Stimulated activated CD8-positive, alpha-beta memory T cell treated with anti-CD3 and anti-CD28 coated beads, Interleukin-15, amount 100 ng/mL, for 1 hour (primary cell): ENCODE results near the gene P2RY11.

Experiments
- DNase-seq: peaks from one replicate; pipeline ENCODE4 v3.0.0-alpha.2; 2020; ENCODE audit warnings: low read depth

P2RY11 gene

GRCh38 chr19:10113964-10114650 is 2.6 kb downstream of the P2RY11 start:
- no peak for DNase-seq

GRCh38 chr19:10114651-10115391 is 3.3 kb downstream of the P2RY11 start:
- no peak for DNase-seq

- DNase-seq, result no peak
These were observed 4.0 kb downstream of the P2RY11 start for GRCh38 chr19:10115392-10116084.

- DNase-seq, result no peak
These were observed 4.8 kb downstream of the P2RY11 start for GRCh38 chr19:10116085-10116865.

GRCh38 chr19:10116866-10117616 is 5.5 kb downstream of the P2RY11 start:
- DNase-seq, result no peak

GRCh38 chr19:10118960-10119359 is 7.5 kb downstream of the P2RY11 start:
- no peak for DNase-seq

GRCh38 chr19:10120538-10121189 is 9.2 kb downstream of the P2RY11 start:
- DNase-seq, result no peak

GRCh38 chr19:10122045-10122444 is 10.6 kb downstream of the P2RY11 start:
- no peak for DNase-seq

GRCh38 chr19:10124429-10124828 is 12.9 kb downstream of the P2RY11 start:
- no peak for DNase-seq

- no peak for DNase-seq
These were observed 14.7 kb downstream of the P2RY11 start for GRCh38 chr19:10126213-10126639.

GRCh38 chr19:10132905-10133304 is 21.4 kb downstream of the P2RY11 start:
- no peak for DNase-seq

GRCh38 chr19:10133596-10133995 is 22.1 kb downstream of the P2RY11 start:
- no peak for DNase-seq

- no peak for DNase-seq
These were observed 22.5 kb downstream of the P2RY11 start for GRCh38 chr19:10134040-10134439.

GRCh38 chr19:10135551-10136334 is 24.2 kb downstream of the P2RY11 start:
- DNase-seq, result no peak

- DNase-seq, result no peak
These were observed 25.4 kb downstream of the P2RY11 start for GRCh38 chr19:10136936-10137335.

GRCh38 chr19:10137751-10138682 is 26.5 kb downstream of the P2RY11 start:
- DNase-seq, result no peak

GRCh38 chr19:10138879-10139795 is 27.6 kb downstream of the P2RY11 start:
- no peak for DNase-seq

GRCh38 chr19:10139952-10140351 is 28.5 kb downstream of the P2RY11 start:
- DNase-seq, result no peak
